HL-60/S4 treated with phorbol 12-myristate 13-acetate at 8.2 ng/mL for 4 days and 3 days (cell line): ENCODE results near the gene OR2AT4.
"Not testable (repeated sequence)": the region's sequence is repeated elsewhere in the genome, so short reads cannot be mapped to it uniquely, and the experiment has no call there.

Source experiments
- in situ Hi-C: fragments of 300-500 bp; cut with MboI; formaldehyde crosslinking; loops from 2 replicates; pipeline ENCODE4 v1.15.0; 2022; ENCODE audit warnings: low sequenced_read_pairs

The OR2AT4 gene

GRCh38 chr11:75069473-75069872 is 27.2 kb downstream of the OR2AT4 start:
- in situ Hi-C loops = no loop called here

- in situ Hi-C loops = no loop called here
Observed at GRCh38 chr11:75068993-75069392, 27.7 kb downstream of the OR2AT4 start.

- in situ Hi-C loops = no loop called here
Observed at GRCh38 chr11:75068559-75068958, 28.1 kb downstream of the OR2AT4 start.

DNA sequence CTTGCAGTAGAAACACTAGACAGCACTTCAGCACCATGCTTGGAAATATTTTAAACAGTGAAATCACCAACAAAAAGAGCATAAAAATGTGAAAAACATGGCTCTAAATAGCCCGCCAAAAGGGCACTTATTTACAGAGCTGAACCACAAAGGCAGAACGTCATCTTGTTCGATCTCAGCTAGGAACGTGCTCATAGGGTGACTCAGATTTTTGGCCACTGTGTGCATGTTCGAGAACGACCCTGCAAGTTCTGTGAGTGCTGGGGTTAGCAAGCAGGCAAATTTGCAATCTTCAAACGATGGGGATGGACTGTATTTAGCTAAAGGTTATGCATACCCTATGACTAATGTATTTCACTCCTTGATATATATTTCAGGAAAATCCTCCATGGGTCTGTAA is 30.6 kb downstream of the OR2AT4 start:
- in situ Hi-C loops = no loop called here

DNA sequence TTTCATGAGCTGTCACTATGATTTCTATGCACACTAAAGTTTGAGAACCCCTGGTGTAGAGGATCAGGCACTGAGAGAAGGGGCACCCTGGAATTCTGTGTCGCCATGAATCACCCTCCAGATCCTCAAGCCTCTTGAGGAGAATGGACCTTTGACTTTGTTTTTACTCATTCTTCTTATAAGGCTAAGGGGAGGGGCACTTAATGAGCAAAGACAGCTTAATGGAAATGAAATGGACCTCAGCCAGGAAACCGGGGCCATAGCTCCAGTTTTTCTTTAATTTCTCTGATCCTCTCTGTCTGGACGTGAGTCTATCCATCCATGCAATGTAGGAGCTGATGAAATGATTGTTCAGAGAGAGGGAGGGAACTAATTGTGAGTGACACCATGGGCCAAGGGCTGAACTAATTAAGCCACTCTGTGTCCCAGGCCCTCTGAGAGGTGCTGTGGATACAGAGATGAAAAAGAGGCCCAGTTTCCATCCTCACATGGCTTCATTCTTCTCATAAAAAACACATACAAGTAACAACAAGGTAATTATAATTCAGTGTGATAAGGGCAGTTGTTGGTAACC is 32.8 kb downstream of the OR2AT4 start:
- in situ Hi-C loops = no loop called here

- in situ Hi-C loops = no loop called here
Observed at GRCh38 chr11:75059299-75059698, 37.4 kb downstream of the OR2AT4 start.

DNA sequence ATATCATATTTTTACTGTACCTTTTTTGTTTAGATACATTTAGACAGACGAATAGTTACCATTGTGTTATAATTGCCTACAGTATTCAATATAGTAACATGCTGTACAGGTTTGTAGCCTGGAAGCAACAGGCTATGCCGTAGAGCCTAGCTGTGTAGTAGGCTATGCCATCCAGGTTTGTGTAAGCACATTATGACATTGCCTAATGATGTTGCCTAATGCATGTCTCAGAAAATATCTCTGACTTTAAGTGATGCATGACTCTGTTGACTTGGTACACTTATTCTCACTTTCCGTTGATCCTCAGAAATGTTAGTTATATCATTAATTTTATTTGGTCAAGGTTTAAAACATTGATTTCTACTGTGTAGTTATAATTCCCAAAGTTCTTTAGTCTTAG is 39.9 kb downstream of the OR2AT4 start:
- in situ Hi-C loops = no loop called here

- in situ Hi-C loops = no loop called here
Observed at GRCh38 chr11:75055511-75055910, 41.2 kb downstream of the OR2AT4 start.

- in situ Hi-C loops = no loop called here
Observed at GRCh38 chr11:75052457-75052856, 44.2 kb downstream of the OR2AT4 start.

DNA sequence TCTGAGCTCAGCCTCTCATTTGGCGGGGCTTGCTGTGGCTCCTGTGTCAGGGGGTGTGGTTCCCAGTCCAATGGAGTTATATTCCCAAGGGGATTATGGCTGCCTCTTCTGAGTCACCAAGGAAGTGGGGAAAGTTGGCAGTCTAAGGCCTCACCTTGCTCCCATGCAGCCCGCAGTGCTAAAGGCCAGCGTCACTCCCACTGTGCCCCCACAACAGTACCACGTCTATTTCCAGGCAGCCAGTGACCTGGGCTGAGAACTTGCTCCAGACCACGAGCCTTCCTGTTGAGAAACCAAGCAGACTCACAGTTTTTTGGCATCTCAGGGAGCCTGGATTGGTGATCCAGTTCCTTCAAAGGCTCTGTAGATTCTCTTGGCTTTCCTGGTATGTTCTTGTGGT is 45.6 kb downstream of the OR2AT4 start:
- in situ Hi-C loops = no loop called here

DNA sequence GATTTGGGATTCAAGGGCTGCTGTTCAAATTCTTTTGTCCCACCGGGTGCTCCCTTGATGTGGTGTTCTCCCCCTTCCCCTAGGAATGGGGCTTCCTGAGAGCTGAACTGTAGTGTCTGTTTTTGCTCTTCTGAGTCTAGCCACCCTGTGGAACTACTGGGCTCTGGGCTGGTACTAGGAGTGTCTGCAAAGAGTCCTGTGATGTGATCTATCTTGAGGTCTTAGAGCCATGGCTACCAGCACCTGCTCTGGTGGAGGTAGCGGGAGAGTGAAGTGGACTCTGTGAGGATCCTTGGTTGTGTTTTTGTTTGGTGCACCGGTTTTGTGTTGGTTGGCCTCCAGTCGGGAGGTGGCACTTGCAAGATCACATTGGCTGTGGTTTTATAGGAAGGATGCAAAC is 46.2 kb downstream of the OR2AT4 start:
- in situ Hi-C loops = no loop called here

DNA sequence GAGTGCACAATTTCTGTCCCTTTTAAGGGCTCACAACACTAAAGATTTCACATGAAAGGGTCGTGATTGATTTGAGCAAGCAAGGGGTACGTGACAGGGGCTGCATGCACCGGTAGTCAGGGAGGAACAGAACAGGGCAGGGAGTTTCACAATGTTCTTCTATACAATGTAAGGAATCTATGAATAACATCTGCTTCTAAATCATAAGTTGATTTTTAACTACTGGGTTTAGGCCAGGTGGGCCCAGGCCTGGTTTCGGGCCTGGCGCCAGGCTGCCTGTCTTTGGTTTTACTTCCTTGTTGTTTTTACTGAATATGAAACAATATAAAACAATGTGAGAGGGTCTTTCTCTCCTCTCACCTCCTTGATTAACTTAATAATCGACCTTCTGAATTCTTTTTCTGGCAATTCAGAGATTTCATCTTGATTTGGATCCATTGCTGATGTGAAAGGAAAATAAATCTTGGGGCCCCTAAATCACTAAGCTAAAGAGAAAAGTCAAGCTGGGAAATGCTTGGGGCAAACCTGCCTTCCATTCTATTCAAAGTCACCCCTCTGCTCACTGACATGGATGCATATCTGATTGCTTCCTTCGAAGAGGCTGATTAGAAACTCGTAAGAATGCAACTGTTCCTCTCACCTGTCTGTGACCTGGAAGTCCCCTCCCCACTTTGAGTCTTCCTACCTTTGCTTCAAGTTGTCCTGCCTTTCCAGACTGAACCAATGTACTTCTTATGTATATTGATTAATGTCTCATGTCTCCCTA is 47.0 kb downstream of the OR2AT4 start:
- in situ Hi-C loops = not testable (repeated sequence)

DNA sequence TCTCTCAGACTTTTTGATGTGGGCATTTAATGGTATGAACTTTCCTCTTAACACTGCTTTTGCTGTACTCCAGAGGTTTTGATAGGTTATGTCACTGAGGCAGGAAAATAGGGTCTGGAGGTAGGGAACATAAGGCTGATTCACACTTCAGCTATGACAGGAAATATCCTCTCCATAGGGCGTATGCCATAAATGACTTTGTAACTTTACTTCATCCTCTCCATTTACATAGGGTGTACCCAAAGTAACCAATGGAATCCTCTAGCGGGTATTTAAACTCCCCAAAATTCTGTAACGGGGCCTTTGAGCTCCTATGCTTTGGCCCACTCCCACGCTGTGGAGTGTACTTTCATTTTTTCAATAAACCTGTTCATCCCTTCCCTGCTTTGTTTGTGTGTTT is 49.5 kb downstream of the OR2AT4 start:
- in situ Hi-C loops = no loop called here

- in situ Hi-C loops = not testable (repeated sequence)
Observed at GRCh38 chr11:75046668-75047067, 50.0 kb downstream of the OR2AT4 start.

- in situ Hi-C loops = not testable (repeated sequence)
Observed at GRCh38 chr11:75044381-75045170, 52.1 kb downstream of the OR2AT4 start.

GRCh38 chr11:75041821-75042220 is 54.9 kb downstream of the OR2AT4 start:
- in situ Hi-C loops = not testable (repeated sequence)

DNA sequence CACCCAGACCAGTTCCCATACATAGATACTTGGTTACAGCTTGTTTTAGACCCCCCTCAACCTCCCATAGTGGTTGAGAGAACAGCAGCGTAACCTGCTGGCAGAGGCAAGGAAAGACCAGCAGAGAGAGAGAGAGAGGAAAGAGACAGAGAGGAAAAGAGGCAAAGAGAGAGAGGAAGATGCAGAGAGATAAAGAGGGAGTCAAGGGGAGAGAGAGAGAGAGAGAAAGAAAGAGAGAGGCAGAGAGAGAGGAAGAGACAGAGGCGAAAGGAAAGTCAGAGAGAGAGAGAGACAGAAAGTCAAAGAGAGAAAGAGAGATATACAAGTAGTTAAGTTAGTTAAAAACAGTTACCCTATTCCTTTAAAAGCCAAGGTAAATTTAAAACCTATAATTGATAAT is 55.4 kb downstream of the OR2AT4 start:
- in situ Hi-C loops = no loop called here

DNA sequence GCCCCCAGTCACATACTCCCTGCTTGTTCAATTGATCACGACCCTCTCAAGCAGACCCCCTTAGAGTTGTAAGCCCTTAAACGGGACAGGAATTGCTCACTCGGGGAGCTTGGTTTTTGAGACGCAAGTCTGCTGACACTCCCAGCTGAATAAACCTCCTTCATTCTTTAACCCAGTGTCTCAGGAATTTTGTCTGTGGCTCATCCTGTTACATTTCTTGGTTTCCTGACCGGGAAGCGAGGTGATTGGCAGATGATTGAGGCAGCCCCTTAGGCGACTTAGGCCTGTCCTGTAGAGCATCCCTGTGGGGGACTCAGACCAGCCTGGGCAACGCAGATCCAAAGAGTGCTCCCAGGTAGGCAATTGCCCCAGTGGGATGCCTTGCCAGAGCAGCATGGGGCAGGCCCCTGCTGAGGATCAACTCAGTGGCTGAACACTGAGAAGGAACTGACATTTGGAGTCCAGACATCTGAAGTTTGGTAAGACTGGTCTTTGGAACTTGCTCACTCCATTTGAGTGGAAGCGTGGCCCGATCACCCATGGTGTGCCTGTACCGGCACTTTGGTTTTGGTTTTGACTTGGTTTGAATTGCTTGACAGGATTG is 56.4 kb downstream of the OR2AT4 start:
- in situ Hi-C loops = no loop called here

GRCh38 chr11:75035911-75036565 is 60.6 kb downstream of the OR2AT4 start:
- in situ Hi-C loops = no loop called here

DNA sequence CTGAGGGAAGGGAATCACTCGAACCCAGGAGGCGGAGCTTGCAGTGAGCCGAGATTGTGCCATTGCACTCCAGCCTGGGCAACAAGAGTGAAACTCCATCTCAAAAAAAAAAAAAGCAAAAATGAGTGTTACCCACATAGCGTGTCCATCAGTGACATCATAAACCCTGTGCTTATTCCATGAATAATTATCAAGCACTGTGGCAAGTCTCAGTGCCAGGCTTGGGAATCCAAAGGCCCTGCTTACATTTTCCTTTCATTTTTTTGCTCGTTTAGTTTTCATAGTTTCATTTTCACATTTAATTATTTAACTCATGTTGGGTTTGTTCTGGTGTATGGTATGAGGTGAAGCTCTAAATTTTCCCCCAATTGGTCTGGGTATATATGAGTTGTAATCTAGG is 61.4 kb downstream of the OR2AT4 start:
- in situ Hi-C loops = no loop called here

DNA sequence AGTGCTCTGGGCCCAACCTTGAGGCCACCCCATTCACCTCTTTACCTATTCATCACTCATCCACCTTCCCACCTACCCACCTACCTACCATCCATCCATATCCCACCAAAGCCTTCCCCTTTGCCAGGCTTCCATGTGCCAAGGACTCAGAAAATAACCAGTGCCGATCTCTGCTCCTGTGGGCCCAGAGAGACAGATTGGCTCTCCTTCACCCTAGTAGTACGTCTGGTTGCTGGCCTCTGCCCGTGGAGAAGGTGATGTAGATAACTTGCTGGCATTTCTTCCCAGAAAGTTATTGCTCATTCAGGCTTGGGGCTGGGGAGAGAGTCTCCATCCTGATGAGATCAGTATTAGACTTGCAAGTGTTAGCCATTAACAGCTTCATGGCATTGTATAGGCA is 62.8 kb downstream of the OR2AT4 start:
- in situ Hi-C loops = no loop called here
